H9 (cell line): Measurements from ENCODE around the gene GATA2. TPM values are rescaled to one million over a fixed set of nuclear protein-coding genes. Genes with fewer than 3 reads are reported as not detected.

ENCODE experiments used
- DNase-seq: peaks from one replicate; pipeline ENCODE4 v3.0.0-alpha.2; 2017
- H2AFZ ChIP-seq: one replicate; pipeline ENCODE4 v1.6.1; 2013; ENCODE audit warnings: mild to moderate bottlenecking, low read length, control low read depth, moderate library complexity
- H2AK5ac ChIP-seq: 2 replicates; pipeline ENCODE4 v1.6.1; 2013; ENCODE audit warnings: low read length, control low read depth, mixed read lengths; ENCODE audit not compliant: insufficient read length
- H2BK120ac ChIP-seq: one replicate; pipeline ENCODE4 v1.6.1; 2013; ENCODE audit warnings: low read depth, mild to moderate bottlenecking, low read length, control low read depth, inconsistent platforms; ENCODE audit not compliant: poor library complexity, severe bottlenecking
- H2BK12ac ChIP-seq: 2 replicates; pipeline ENCODE4 v1.6.1; 2013; ENCODE audit warnings: low read length, control low read depth, mixed read lengths, low read depth; ENCODE audit not compliant: insufficient read length
- H2BK15ac ChIP-seq: 2 replicates; pipeline ENCODE4 v1.6.1; 2013; ENCODE audit warnings: low read depth, low read length, control low read depth
- H2BK20ac ChIP-seq: one replicate; pipeline ENCODE4 v1.6.1; 2013; ENCODE audit warnings: low read depth, mild to moderate bottlenecking, low read length, control low read depth, inconsistent platforms; ENCODE audit not compliant: poor library complexity, severe bottlenecking
- H2BK5ac ChIP-seq: 2 replicates; pipeline ENCODE4 v1.6.1; 2013; ENCODE audit warnings: low read length, control low read depth, mixed read lengths; ENCODE audit not compliant: insufficient read length
- H3K14ac ChIP-seq: 2 replicates; pipeline ENCODE4 v1.6.1; 2013; ENCODE audit warnings: low read length, control low read depth; ENCODE audit not compliant: insufficient read depth
- H3K18ac ChIP-seq: 2 replicates; pipeline ENCODE4 v1.6.1; 2013; ENCODE audit warnings: low read depth, mild to moderate bottlenecking, mixed read lengths, low read length, control low read depth; ENCODE audit not compliant: insufficient read length
- H3K23ac ChIP-seq: 2 replicates; pipeline ENCODE4 v1.6.1; 2013; ENCODE audit warnings: low read length, control low read depth, mixed read lengths, low read depth; ENCODE audit not compliant: insufficient read length
- H3K23me2 ChIP-seq: 2 replicates; pipeline ENCODE4 v1.6.1; 2013; ENCODE audit warnings: low read depth, mild to moderate bottlenecking, mixed read lengths, low read length, control low read depth; ENCODE audit not compliant: insufficient read length, poor library complexity, severe bottlenecking
- H3K27ac ChIP-seq: 2 replicates; pipeline ENCODE4 v1.5.1; 2013; ENCODE audit warnings: low read length, control low read depth, mixed read lengths, low read depth; ENCODE audit not compliant: insufficient read length
- H3K27me3 ChIP-seq: 2 replicates; pipeline ENCODE4 v1.6.1; 2013; ENCODE audit warnings: low read length, control low read depth, inconsistent platforms; ENCODE audit not compliant: insufficient read depth
- H3K4ac ChIP-seq: 2 replicates; pipeline ENCODE4 v1.6.1; 2013; ENCODE audit warnings: low read depth, mild to moderate bottlenecking, control low read depth, inconsistent platforms, low read length, moderate library complexity
- H3K4me1 ChIP-seq: 2 replicates; pipeline ENCODE4 v1.6.1; 2013; ENCODE audit warnings: low read length, control low read depth, inconsistent platforms; ENCODE audit not compliant: insufficient read depth
- H3K4me2 ChIP-seq: 2 replicates; pipeline ENCODE4 v1.6.1; 2013; ENCODE audit warnings: low read length, control low read depth, mixed read lengths; ENCODE audit not compliant: insufficient read length, insufficient read depth
- H3K56ac ChIP-seq: 2 replicates; pipeline ENCODE4 v1.6.1; 2013; ENCODE audit warnings: low read depth, mild to moderate bottlenecking, mixed read lengths, low read length, control low read depth; ENCODE audit not compliant: insufficient read length
- H3K79me1 ChIP-seq: 2 replicates; pipeline ENCODE4 v1.6.1; 2013; ENCODE audit warnings: low read depth, mild to moderate bottlenecking, moderate library complexity, low read length, control low read depth, inconsistent platforms; ENCODE audit not compliant: insufficient read depth, poor library complexity, severe bottlenecking
- H3K79me2 ChIP-seq: 2 replicates; pipeline ENCODE4 v1.6.1; 2013; ENCODE audit warnings: low read length, control low read depth, inconsistent platforms; ENCODE audit not compliant: insufficient read depth
- H3K9ac ChIP-seq: 2 replicates; pipeline ENCODE4 v1.6.1; 2013; ENCODE audit warnings: low read length, control low read depth, mixed read lengths; ENCODE audit not compliant: insufficient read length; ENCODE audit errors: extremely low read depth
- H3K9me3 ChIP-seq: one replicate; pipeline ENCODE4 v1.6.1; 2013; ENCODE audit warnings: low read depth, low read length, inconsistent platforms; ENCODE audit not compliant: control insufficient read depth
- H3T11ph ChIP-seq: one replicate; pipeline ENCODE4 v1.6.1; 2013; ENCODE audit warnings: mild to moderate bottlenecking, low read length, control low read depth, inconsistent platforms
- H4K20me1 ChIP-seq: one replicate; pipeline ENCODE4 v1.6.1; 2013; ENCODE audit not compliant: control insufficient read depth, insufficient read length, insufficient read depth
- H4K5ac ChIP-seq: 2 replicates; pipeline ENCODE4 v1.6.1; 2013; ENCODE audit warnings: low read depth, mild to moderate bottlenecking, mixed read lengths, low read length, control low read depth; ENCODE audit not compliant: insufficient read length
- H4K8ac ChIP-seq: replicated peaks from 2 replicates; pipeline ENCODE4 v1.6.1; 2013; ENCODE audit warnings: low read length, control low read depth, mixed read lengths, low read depth; ENCODE audit not compliant: insufficient read length
- H4K91ac ChIP-seq: 2 replicates; pipeline ENCODE4 v1.6.1; 2013; ENCODE audit warnings: low read depth, mild to moderate bottlenecking, moderate library complexity, mixed read lengths, low read length, control low read depth; ENCODE audit not compliant: insufficient read length
- H3K27ac Mint-ChIP-seq, 3 experiments: 2 replicates in 2 of 3; 3 replicates in 1 of 3; pipeline ENCODE4 v1.8.0; 2020 to 2021; ENCODE audit warnings: mixed read lengths in 3 of 3, mild to moderate bottlenecking in 1 of 3, moderate library complexity in 1 of 3
- H3K27me3 Mint-ChIP-seq: 2 replicates; pipeline ENCODE4 v1.8.0; 2021; ENCODE audit warnings: low read depth, mild to moderate bottlenecking, moderate library complexity, mixed read lengths
- H3K36me3 Mint-ChIP-seq, 3 experiments: 2 replicates in 2 of 3; 3 replicates in 1 of 3; pipeline ENCODE4 v1.8.0; 2020 to 2021; ENCODE audit warnings: low read depth in 3 of 3, mixed read lengths in 3 of 3; ENCODE audit not compliant: insufficient read depth in 1 of 3
- H3K4me1 Mint-ChIP-seq, 2 experiments: 2 replicates each; pipeline ENCODE4 v1.8.0; 2020; ENCODE audit warnings: mixed read lengths in 2 of 2
- H3K4me3 Mint-ChIP-seq, 2 experiments: 2 replicates in 1 of 2; 3 replicates in 1 of 2; pipeline ENCODE4 v1.8.0; 2020 to 2021; ENCODE audit warnings: mild to moderate bottlenecking in 2 of 2, mixed read lengths in 2 of 2, moderate library complexity in 1 of 2
- H3K9me3 Mint-ChIP-seq, 2 experiments: 2 replicates in 1 of 2; 3 replicates in 1 of 2; pipeline ENCODE4 v1.8.0; 2020; ENCODE audit warnings: mild to moderate bottlenecking in 2 of 2, mixed read lengths in 2 of 2, moderate library complexity in 1 of 2
- CTCF ChIP-seq: fragments of 200-600 bp; sonication (generic); conservative IDR thresholded peaks from 3 replicates; pipeline ENCODE4 v1.8.0; 2021; ENCODE audit warnings: antibody characterized with exemption, mild to moderate bottlenecking
- WGBS: extraction: QIAGEN DNeasy Blood & Tissue Kit; methylation state at CpG from one replicate; pipeline ENCODE4 v1.1.7; 2013; ENCODE audit warnings: missing lambda C conversion rate, low lambda C conversion rate, mixed read lengths; ENCODE audit not compliant: insufficient read length; ENCODE audit errors: extremely low coverage; 5-methylcytosine and 5-hydroxymethylcytosine counted together
- total RNA-seq: library from RNA; stranded (reverse); gene quantifications from 2 replicates; pipeline ENCODE4 v1.2.1, GENCODE V29; 2021

The GATA2 gene
- total RNA-seq, 1 experiment from 2014 or later = 1.9 TPM

DNA sequence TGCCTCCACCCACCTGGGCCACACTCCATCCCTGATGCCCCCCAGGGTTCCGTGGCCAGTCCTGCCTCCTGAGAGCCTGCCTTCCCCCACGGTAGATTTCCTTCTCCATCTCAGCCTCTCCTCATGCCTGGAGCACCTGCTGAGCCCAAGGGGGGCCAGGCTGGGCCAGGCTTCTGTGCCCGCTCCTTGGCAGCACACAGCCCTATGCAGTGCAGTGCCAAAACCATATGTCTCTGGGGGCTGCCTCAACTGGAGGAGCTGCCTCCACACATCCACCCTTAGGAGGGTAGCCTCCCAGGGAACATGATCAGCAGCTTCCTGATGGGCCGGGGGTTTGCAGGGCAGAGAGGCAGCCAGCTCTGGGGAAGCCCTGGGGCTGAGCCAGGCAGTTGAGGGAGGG lies 24.6 kb upstream of the GATA2 start:
- Histone ChIP-seq H3K9me3 (no peaks in the 10 kb centered on the region), H2BK15ac (no peak overlapping the region), H4K5ac (no peak overlapping the region), H3K4me2 (no peak overlapping the region), H2BK20ac (no peak overlapping the region), H3K4me1 (no peaks in the 10 kb centered on the region), H3K23ac (no peak overlapping the region), H4K91ac (no peak overlapping the region), H3K27ac (no peak overlapping the region), H2BK12ac (no peak overlapping the region), H2AK5ac (no peak overlapping the region), H3K23me2 (no peaks in the 10 kb centered on the region), H3K79me2 (no peaks in the 10 kb centered on the region), H3K4ac (no peak overlapping the region), H3T11ph (no peak overlapping the region), H2BK120ac (no peak overlapping the region), H3K79me1 (no peaks in the 10 kb centered on the region), H2BK5ac (no peak overlapping the region), H4K20me1 (no peaks in the 10 kb centered on the region), H4K8ac (no peak overlapping the region), H3K27me3 (no peaks in the 10 kb centered on the region), H2AFZ (no peak overlapping the region), H3K14ac (no peak overlapping the region), H3K9ac (no peak overlapping the region), H3K18ac (no peak overlapping the region), H3K56ac (no peak overlapping the region)
- peaks cover 10 to 12% of the 10 kb centered on the region in 2 experiments; a peak in 4 of 5 replicates for H3K9me3 Mint-ChIP-seq
- no CpG with 5 or more reads among the region's 4 CpGs for WGBS
- DNase-seq = peak; percentile 12
- TF ChIP-seq CTCF = no peak
- H3K27me3 Mint-ChIP-seq = peaks cover 43% of the 10 kb centered on the region
- H3K4me3 Mint-ChIP-seq = no peak overlapping the region
- H3K36me3 Mint-ChIP-seq = no peaks in the 10 kb centered on the region
- no peaks in the 10 kb centered on the region for H3K4me1 Mint-ChIP-seq
- H3K27ac Mint-ChIP-seq = no peak overlapping the region
